ENCODE results near the gene CDC6.

CDC6 gene

GRCh38 chr17:40327244-40327729, 39.6 kb downstream of the CDC6 start:
- H3K4me3 ChIP-seq (ENCODE audit: control insufficient read depth, low read depth, low read length) = no peak overlapping the region
- TF ChIP-seq CTCF (IDR thresholded peaks at IDR 0.05; ENCODE audit: control insufficient read depth, insufficient read depth, low read depth, low read length, missing control alignments) = no peak
- no peak for DNase-seq (ENCODE audit: low read depth)

GRCh38 chr17:40327735-40328385, 40.2 kb downstream of the CDC6 start:
- TF ChIP-seq CTCF (IDR thresholded peaks at IDR 0.05; ENCODE audit: control insufficient read depth, insufficient read depth, low read depth, low read length, missing control alignments) = no peak
- H3K4me3 ChIP-seq (ENCODE audit: control insufficient read depth, low read depth, low read length) = no peak overlapping the region
- DNase-seq (ENCODE audit: low read depth) = no peak

- TF ChIP-seq CTCF (IDR thresholded peaks at IDR 0.05; ENCODE audit: control insufficient read depth, insufficient read depth, low read depth, low read length, missing control alignments) = no peak
- no peak for DNase-seq (ENCODE audit: low read depth)
- no peak overlapping the region for H3K4me3 ChIP-seq (ENCODE audit: control insufficient read depth, low read depth, low read length)
Observed at GRCh38 chr17:40328386-40328766, 40.7 kb downstream of the CDC6 start.

- DNase-seq (ENCODE audit: low read depth) = no peak
- TF ChIP-seq CTCF (IDR thresholded peaks at IDR 0.05; ENCODE audit: control insufficient read depth, insufficient read depth, low read depth, low read length, missing control alignments) = no peak
Observed at GRCh38 chr17:40329839-40330794, 42.4 kb downstream of the CDC6 start.

GRCh38 chr17:40330850-40331470, 43.3 kb downstream of the CDC6 start:
- TF ChIP-seq CTCF (IDR thresholded peaks at IDR 0.05; ENCODE audit: control insufficient read depth, insufficient read depth, low read depth, low read length, missing control alignments) = no peak
- no peak overlapping the region for H3K4me3 ChIP-seq (ENCODE audit: control insufficient read depth, low read depth, low read length)
- DNase-seq (ENCODE audit: low read depth) = no peak

More at GRCh38 chr17:40329839-40330794, 42.4 kb downstream of the CDC6 start:
- no peak overlapping the region for H3K4me3 ChIP-seq (ENCODE audit: control insufficient read depth, low read depth, low read length)
